Activated effector memory CD4-positive, alpha-beta T cell treated with anti-CD3 and anti-CD28 coated beads, Interleukin-2, amount 50 U/mL, for 16 hours (primary cell): Measurements from ENCODE around the gene ZNF76.
A peak's percentile ranks its signal among the peaks of the same experiment; 100 is the strongest.
"Not testable (repeated sequence)": the region's sequence is repeated elsewhere in the genome, so short reads cannot be mapped to it uniquely, and the experiment has no call there.

Experiments
- DNase-seq: peaks from one replicate; pipeline ENCODE4 v3.0.0-alpha.2; 2020

Gene ZNF76

GRCh38 chr6:35304299-35304698 is 44.8 kb downstream of the ZNF76 start:
- no peak for DNase-seq

DNA sequence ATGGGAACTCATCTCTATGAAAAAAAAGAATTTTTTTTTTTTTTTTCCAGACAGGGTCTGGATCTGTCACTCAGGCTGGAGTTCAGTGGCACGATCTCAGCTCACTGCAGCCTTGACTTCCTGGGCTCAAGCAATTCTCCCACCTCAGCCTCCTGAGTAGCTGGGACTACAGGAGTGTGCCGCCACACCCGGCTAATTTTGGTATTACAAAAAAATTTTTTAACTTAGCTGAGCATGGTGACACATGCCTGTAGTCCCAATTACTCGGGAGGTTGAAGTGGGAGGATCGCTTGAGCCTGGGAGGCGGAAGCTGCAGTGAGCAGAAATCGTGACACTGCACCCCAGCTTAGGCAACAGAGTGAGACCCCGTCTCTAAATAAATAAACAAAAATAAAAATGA is 45.6 kb downstream of the ZNF76 start:
- peak; percentile 70 for DNase-seq

GRCh38 chr6:35307138-35307537 is 47.6 kb downstream of the ZNF76 start:
- not testable (repeated sequence) for DNase-seq

- DNase-seq = not testable (repeated sequence)
These were observed 49.0 kb downstream of the ZNF76 start for GRCh38 chr6:35308543-35308942.

- no peak for DNase-seq
These were observed 50.2 kb downstream of the ZNF76 start for GRCh38 chr6:35309611-35310264.

- DNase-seq = no peak
These were observed 50.8 kb downstream of the ZNF76 start for GRCh38 chr6:35310265-35310831.

DNA sequence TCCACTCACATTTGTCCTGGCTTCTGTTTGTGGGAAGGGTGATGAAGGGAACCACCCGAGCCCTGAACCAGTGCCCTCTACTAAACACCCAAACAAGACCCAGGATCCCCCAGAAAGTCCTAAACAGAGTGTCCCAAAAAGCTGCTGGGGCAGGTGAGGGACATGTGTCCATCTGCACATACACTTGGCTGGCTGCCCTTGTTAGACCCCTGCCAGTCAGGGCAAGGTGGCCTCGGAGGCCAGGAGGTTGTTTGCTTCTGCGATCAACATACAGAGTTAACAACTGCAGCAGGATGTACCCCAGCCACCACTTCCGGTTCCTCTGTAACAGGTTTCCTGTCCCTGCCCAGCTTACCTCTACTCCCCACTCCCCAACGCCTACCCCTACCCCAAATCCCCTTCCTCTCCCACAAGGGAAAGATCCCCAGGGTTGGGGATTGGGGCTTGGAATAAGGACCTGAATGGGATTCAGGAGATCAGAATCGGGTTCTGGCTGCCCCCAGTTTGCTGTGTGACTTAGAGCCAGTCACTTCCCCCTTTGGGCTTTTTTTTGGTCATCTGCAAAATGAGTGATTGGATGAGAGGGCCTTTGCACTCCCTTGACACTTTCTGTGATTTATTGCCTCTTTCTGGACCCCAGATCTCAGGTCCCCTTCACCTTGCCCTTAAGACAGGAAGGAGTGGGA is 52.0 kb downstream of the ZNF76 start:
- peak; percentile 83 for DNase-seq

- no peak for DNase-seq
These were observed 52.7 kb downstream of the ZNF76 start for GRCh38 chr6:35312076-35312800.

DNA sequence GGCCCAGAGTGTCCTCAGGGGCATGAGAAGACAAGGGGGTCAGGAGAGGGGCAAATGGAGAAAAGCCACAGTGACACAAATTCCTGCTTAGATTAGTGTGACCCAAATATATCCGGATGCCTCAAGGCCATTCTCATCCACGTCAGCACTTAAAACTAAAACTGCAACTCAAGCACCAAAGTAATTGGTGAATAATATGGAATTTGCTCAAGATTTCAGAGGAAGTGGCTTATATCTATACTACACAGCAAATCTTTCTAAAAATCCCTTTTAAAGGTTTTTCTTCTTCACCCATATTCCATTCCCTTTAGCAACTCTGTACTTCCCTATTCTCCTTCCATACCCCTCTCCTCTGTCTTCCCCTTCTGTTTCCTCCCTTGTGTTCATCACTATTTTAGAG is 53.3 kb downstream of the ZNF76 start:
- DNase-seq = no peak

GRCh38 chr6:35317483-35318195 is 58.1 kb downstream of the ZNF76 start:
- DNase-seq = no peak

DNA sequence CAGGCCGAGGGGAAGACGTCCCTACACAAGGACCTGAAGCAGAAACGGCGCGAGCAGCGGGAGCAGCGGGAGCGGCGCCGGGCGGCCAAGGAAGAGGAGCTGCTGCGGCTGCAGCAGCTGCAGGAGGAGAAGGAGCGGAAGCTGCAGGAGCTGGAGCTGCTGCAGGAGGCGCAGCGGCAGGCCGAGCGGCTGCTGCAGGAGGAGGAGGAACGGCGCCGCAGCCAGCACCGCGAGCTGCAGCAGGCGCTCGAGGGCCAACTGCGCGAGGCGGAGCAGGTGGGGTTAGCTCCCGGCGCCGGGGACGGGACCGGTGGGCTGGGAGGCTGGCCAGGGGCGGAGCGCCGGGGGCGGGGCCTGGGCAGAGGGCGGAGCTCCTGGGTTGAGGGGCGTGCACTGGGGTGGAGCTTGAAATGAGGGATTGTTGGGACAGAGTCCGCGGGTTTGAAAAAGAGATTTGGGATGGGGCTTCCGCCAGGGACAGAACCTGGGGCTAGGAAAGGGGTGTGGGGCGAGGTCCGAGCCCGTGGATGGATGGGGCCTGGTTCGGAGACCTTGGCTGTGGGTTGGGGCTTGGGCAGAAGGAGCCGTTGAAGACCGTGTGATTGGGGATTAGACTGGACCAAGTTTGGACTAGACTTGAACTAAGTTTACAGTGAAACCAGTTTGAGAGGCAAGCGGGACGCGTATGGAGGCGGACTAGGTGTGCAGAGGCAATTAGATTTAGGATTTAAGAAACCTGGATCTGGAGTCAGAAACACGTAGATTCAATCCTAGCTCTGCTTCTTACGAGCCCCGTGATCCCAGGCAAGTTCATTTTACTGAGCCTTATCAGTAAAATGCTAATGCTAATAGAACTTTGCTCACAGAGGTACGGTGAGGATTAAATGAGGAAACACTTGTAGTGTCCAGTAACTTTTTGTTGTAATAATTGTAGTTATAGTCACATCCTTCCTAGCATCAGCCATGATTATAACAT is 58.9 kb downstream of the ZNF76 start:
- no peak for DNase-seq

- DNase-seq = no peak
These were observed 60.0 kb downstream of the ZNF76 start for GRCh38 chr6:35319346-35320030.

DNA sequence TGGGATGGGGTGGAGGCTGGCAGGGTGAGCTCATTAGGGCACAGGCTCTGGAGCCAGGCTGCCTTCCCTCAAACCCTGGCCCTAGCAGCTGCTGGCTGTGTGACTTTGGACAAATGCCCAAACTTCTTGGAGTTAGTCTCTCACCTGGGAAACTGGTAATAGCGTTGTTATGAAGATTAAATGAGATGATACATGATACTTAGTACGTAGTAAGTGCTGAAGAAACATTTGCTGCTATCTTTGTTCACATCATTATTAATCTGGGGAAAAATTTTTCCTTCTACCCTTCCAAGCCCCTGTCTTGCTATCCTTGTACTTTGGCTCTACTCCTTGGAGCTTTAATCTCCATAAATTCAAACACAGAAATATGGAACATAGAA is 60.5 kb downstream of the ZNF76 start:
- DNase-seq = no peak

- no peak for DNase-seq
These were observed 61.6 kb downstream of the ZNF76 start for GRCh38 chr6:35321091-35321490.

DNA sequence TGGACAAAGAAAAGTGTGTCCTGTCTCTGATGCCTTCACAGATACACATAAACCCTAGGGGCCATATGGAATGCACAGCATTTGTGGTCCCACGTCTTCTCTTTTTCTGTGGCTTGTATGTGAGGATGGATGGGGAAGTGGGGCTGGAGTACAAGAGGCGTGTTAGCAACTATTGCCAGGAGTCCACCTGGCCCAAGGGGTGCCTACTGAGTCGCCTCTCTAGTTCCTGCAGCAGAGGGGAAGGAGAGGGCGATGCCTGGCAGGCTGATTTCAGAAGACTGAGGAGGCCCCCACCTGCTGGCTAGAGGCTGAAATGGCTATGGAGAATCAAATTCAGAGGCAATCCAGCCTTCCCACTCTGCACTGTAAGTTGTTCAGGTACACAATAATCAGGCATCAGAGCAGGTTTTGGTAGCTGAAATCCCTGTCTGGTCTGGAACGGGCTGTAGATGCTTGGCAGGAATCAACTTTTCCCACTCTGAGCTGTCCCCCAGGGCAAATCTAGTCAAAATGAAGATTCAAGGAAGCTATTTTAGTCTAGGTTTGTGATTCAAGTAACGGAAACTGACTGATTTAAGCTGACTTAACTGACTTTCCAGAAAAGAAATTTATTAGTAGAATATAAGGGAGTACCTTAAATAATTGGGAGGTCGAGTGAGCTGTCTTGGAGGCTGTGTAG is 68.0 kb downstream of the ZNF76 start:
- peak; percentile 90 for DNase-seq

- DNase-seq = no peak
These were observed 68.7 kb downstream of the ZNF76 start for GRCh38 chr6:35328108-35328723.

GRCh38 chr6:35328965-35329364 is 69.4 kb downstream of the ZNF76 start:
- DNase-seq = not testable (repeated sequence)

DNA sequence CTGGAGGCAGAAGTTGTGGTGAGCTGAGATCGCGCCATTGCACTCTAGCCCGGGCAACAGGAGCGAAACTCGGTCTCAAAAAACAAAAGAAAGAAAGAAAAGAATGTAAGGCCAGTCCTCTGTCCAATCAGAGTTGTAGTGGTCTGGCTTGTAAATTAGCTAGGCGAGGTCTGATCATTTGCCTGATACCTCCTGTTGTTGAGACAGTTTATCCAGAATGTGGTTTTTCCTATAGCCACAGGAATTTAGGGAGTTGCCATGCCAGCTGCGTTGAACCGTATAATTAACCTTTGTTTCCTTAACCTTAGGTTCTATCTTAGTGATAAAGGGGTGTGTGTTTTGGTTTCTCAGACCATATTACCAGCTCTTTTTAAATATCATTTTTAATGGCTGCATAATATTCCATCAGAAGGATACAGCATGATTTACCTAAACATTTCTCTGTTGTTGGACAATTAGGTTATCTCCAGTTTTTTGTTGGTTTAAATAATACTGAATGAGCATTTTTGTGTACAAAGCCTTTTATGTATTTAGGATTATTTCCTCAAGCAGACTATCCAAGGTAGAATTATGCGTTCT is 71.1 kb downstream of the ZNF76 start:
- no peak for DNase-seq

- DNase-seq = peak; percentile 86
These were observed 72.7 kb downstream of the ZNF76 start for GRCh38 chr6:35332074-35332887.
